HUES64 (cell line): ENCODE results near the gene INPP4B.

ENCODE experiments used
- H3K27ac ChIP-seq: 2 replicates; pipeline ENCODE4 v1.7.0; 2013; ENCODE audit warnings: low read depth, low read length, inconsistent platforms
- H3K27me3 ChIP-seq: 2 replicates; pipeline ENCODE4 v1.6.1; 2013; ENCODE audit warnings: mild to moderate bottlenecking, low read length; ENCODE audit not compliant: insufficient read depth
- H3K36me3 ChIP-seq: 2 replicates; pipeline ENCODE4 v1.6.1; 2013; ENCODE audit warnings: mild to moderate bottlenecking, low read length; ENCODE audit not compliant: insufficient read depth
- H3K4me1 ChIP-seq: 2 replicates; pipeline ENCODE4 v1.6.1; 2013; ENCODE audit warnings: mild to moderate bottlenecking, low read length, moderate library complexity; ENCODE audit not compliant: insufficient read depth
- H3K4me3 ChIP-seq: 2 replicates; pipeline ENCODE4 v1.5.1; 2013; ENCODE audit warnings: mild to moderate bottlenecking, low read length, moderate library complexity
- H3K9ac ChIP-seq: 2 replicates; pipeline ENCODE4 v1.6.1; 2013; ENCODE audit warnings: mild to moderate bottlenecking, low read depth, low read length
- H3K9me3 ChIP-seq: 2 replicates; pipeline ENCODE4 v1.6.1; 2013; ENCODE audit warnings: low read depth, low read length; ENCODE audit not compliant: insufficient read depth
- WGBS: fragments of 150-250, 120-280 bp; methylation state at CpG from one replicate; pipeline ENCODE4 v1.1.7; 2013; ENCODE audit warnings: missing lambda C conversion rate; 5-methylcytosine and 5-hydroxymethylcytosine counted together

INPP4B gene

GRCh38 chr4:142372530-142373260 is 473.4 kb downstream of the INPP4B start:
- 88% methylated on average over 2 of the region's 2 CpGs for WGBS
- Histone ChIP-seq H3K9me3 (peaks cover 5% of the 10 kb centered on the region; the same call in 1 of the 2 replicates), H3K9ac (no peak overlapping the region), H3K36me3 (no peaks in the 10 kb centered on the region), H3K27me3 (no peaks in the 10 kb centered on the region), H3K27ac (no peak overlapping the region), H3K4me1 (peaks cover 11% of the 10 kb centered on the region; the same call in 1 of the 2 replicates), H3K4me3 (no peak overlapping the region)

- Histone ChIP-seq H3K9me3 (peaks cover 5% of the 10 kb centered on the region; the same call in 1 of the 2 replicates), H3K27me3 (no peaks in the 10 kb centered on the region), H3K4me1 (peaks cover 22% of the 10 kb centered on the region), H3K4me3 (no peak overlapping the region), H3K9ac (no peak overlapping the region), H3K27ac (no peak overlapping the region), H3K36me3 (no peaks in the 10 kb centered on the region)
- 95% methylated on average over 3 of the region's 3 CpGs for WGBS
These were observed 477.0 kb downstream of the INPP4B start for GRCh38 chr4:142369141-142369540.

- no peak overlapping the region for H3K27ac ChIP-seq
- no peaks in the 10 kb centered on the region for H3K36me3 ChIP-seq
- 86% methylated on average over 5 of the region's 6 CpGs for WGBS
These were observed 478.5 kb downstream of the INPP4B start for GRCh38 chr4:142367418-142368180.

GRCh38 chr4:142366769-142367181 is 479.3 kb downstream of the INPP4B start:
- Histone ChIP-seq H3K27me3 (no peaks in the 10 kb centered on the region), H3K27ac (no peak overlapping the region), H3K36me3 (no peaks in the 10 kb centered on the region), H3K4me3 (no peak overlapping the region), H3K9me3 (peaks cover 5% of the 10 kb centered on the region; the same call in 1 of the 2 replicates), H3K9ac (no peak overlapping the region), H3K4me1 (peaks cover 22% of the 10 kb centered on the region)

More at GRCh38 chr4:142367418-142368180, 478.5 kb downstream of the INPP4B start:
- no peaks in the 10 kb centered on the region for H3K27me3 ChIP-seq
- peaks cover 22% of the 10 kb centered on the region for H3K4me1 ChIP-seq
- no peak overlapping the region for H3K4me3 ChIP-seq
- no peak overlapping the region for H3K9ac ChIP-seq
- H3K9me3 ChIP-seq = peaks cover 5% of the 10 kb centered on the region; the same call in 1 of the 2 replicates

DNA sequence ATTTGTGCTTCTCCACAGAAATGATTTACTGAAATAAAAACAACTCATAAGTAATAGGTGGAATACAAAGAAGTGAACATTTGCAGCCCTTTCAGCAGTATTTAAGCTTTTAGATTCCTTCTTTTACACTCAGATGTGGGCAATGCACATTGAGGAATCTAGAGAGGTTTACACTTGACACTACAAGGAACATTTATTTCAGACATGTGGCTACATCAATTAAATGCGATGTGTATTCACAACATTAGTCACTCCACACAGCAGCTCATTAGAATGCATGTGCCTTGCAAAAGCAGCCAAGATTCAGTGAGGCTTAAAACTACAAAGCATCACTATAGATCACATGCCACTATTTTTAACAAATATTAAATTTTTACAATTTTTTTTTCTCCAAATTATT is 480.7 kb downstream of the INPP4B start:
- Histone ChIP-seq H3K27me3 (no peaks in the 10 kb centered on the region), H3K36me3 (no peaks in the 10 kb centered on the region), H3K27ac (no peak overlapping the region; the same call in 1 of the 2 replicates), H3K4me1 (peaks cover 22% of the 10 kb centered on the region), H3K9me3 (no peaks in the 10 kb centered on the region), H3K9ac (no peak overlapping the region), H3K4me3 (no peak overlapping the region)
- 91% methylated on average over 1 of the region's 1 CpG for WGBS

- H3K4me3 ChIP-seq = no peak overlapping the region
These were observed 482.4 kb downstream of the INPP4B start for GRCh38 chr4:142363686-142364085.

GRCh38 chr4:142361981-142362380 is 484.1 kb downstream of the INPP4B start:
- no peak overlapping the region for H3K27ac ChIP-seq
- 100% methylated on average over 2 of the region's 2 CpGs for WGBS
- H3K4me1 ChIP-seq = peaks cover 22% of the 10 kb centered on the region
- H3K4me3 ChIP-seq = no peak overlapping the region
- H3K9me3 ChIP-seq = no peaks in the 10 kb centered on the region
- H3K9ac ChIP-seq = no peak overlapping the region
- H3K36me3 ChIP-seq = no peaks in the 10 kb centered on the region
- no peaks in the 10 kb centered on the region for H3K27me3 ChIP-seq

More at GRCh38 chr4:142363686-142364085, 482.4 kb downstream of the INPP4B start:
- H3K36me3 ChIP-seq = no peaks in the 10 kb centered on the region
- peaks cover 22% of the 10 kb centered on the region for H3K4me1 ChIP-seq
- H3K9ac ChIP-seq = no peak overlapping the region
- no peaks in the 10 kb centered on the region for H3K9me3 ChIP-seq
- no peaks in the 10 kb centered on the region for H3K27me3 ChIP-seq
- 85% methylated on average over 1 of the region's 1 CpG for WGBS
- H3K27ac ChIP-seq = no peak overlapping the region

DNA sequence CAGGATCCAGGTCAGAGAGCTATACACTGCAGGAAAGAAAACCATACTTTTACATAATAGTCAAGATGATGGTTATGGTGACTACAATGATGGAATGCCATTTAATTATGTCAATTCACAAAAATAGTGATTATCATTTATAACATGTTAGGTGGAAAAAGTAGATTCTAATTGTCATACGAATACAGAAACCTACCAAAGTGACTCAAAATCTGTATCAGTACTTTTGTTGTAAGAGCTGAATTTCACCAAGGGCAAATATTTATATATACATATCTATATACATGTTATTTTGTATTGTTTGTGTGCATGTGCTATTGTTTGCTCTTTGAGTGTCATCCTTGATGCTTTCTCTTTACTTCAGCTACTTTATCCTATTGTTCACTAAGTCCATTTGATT is 485.4 kb downstream of the INPP4B start:
- no peaks in the 10 kb centered on the region for H3K27me3 ChIP-seq

GRCh38 chr4:142358656-142359055 is 487.4 kb downstream of the INPP4B start:
- Histone ChIP-seq H3K9me3 (no peaks in the 10 kb centered on the region), H3K27ac (no peak overlapping the region), H3K4me3 (no peak overlapping the region), H3K27me3 (no peaks in the 10 kb centered on the region), H3K4me1 (no peaks in the 10 kb centered on the region), H3K9ac (no peak overlapping the region), H3K36me3 (no peaks in the 10 kb centered on the region)
- 86% methylated on average over 4 of the region's 4 CpGs for WGBS

More for the DNA sequence above, 485.4 kb downstream of the INPP4B start:
- Histone ChIP-seq H3K27ac (no peak overlapping the region), H3K9me3 (no peaks in the 10 kb centered on the region), H3K36me3 (no peaks in the 10 kb centered on the region), H3K4me1 (peaks cover 12% of the 10 kb centered on the region), H3K9ac (no peak overlapping the region), H3K4me3 (no peak overlapping the region)
- no CpG with 5 or more reads among the region's 1 CpG for WGBS

- Histone ChIP-seq H3K9me3 (no peaks in the 10 kb centered on the region), H3K27ac (no peak overlapping the region), H3K4me1 (no peaks in the 10 kb centered on the region; the same call in 1 of the 2 replicates), H3K27me3 (no peaks in the 10 kb centered on the region), H3K4me3 (no peak overlapping the region), H3K9ac (no peak overlapping the region), H3K36me3 (no peaks in the 10 kb centered on the region)
- WGBS = 95% methylated on average over 1 of the region's 1 CpG
These were observed 489.3 kb downstream of the INPP4B start for GRCh38 chr4:142356801-142357200.

DNA sequence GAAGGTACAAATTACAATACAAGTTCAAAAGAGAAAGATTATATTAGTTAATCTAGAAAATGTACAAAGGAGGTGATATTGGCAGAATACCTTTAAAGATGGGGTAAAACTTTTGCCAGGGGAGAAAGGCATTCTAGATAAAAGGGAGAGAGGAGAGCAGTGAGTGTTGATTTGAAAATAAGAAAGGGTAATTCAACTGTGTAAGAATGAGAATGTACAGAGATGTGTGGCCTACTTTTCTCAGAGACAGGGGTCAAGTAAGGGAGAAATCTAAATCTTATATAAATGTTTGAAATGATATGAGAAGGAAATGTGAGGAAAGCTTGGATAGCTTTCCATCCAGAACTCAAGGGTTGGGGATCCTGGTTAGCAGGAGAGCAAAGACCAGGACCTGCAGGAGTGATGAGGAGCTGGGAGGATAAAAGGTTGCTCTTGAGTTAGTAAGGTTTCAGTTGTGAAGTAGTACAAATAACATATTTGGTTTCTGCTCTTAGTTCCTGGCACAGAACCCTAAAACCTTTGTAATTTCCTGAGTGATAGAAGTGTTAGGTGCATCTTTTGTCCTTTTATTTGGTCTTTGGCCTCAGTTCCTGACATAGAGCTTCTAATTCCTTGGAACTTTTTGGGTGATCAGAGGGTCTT is 489.9 kb downstream of the INPP4B start:
- H3K27ac ChIP-seq = no peak overlapping the region
- H3K4me1 ChIP-seq = no peaks in the 10 kb centered on the region; the same call in 1 of the 2 replicates
- H3K36me3 ChIP-seq = no peaks in the 10 kb centered on the region
- H3K9me3 ChIP-seq = no peaks in the 10 kb centered on the region
- H3K27me3 ChIP-seq = no peaks in the 10 kb centered on the region
- no peak overlapping the region for H3K9ac ChIP-seq
- H3K4me3 ChIP-seq = no peak overlapping the region
